Hematopoietic multipotent progenitor cell treated with erythropoietin and hydrocortisone succinate and interleukin-3 and kit ligand, for 15 days (in vitro differentiated cells): Measurements from ENCODE around the gene NCAM1.

Experiments used
- DNase-seq: peaks from one replicate; pipeline ENCODE4 v3.0.0-alpha.2; 2015; ENCODE audit warnings: low spot score

Gene NCAM1

GRCh38 chr11:113253406-113253805 is 292.2 kb downstream of the NCAM1 start:
- no peak for DNase-seq

GRCh38 chr11:113255096-113255495 is 293.9 kb downstream of the NCAM1 start:
- DNase-seq: no peak

- DNase-seq: no peak
Measured at GRCh38 chr11:113255741-113256140, 294.5 kb downstream of the NCAM1 start.

GRCh38 chr11:113256431-113257202 is 295.4 kb downstream of the NCAM1 start:
- no peak for DNase-seq

- no peak for DNase-seq
Measured at GRCh38 chr11:113260096-113260425, 298.8 kb downstream of the NCAM1 start.

- DNase-seq: no peak
Measured at GRCh38 chr11:113260541-113260940, 299.3 kb downstream of the NCAM1 start.

- no peak for DNase-seq
Measured at GRCh38 chr11:113261709-113262475, 300.7 kb downstream of the NCAM1 start.

GRCh38 chr11:113262594-113262993 is 301.4 kb downstream of the NCAM1 start:
- no peak for DNase-seq

- no peak for DNase-seq
Measured at GRCh38 chr11:113263458-113264259, 302.4 kb downstream of the NCAM1 start.

GRCh38 chr11:113265362-113265761 is 304.1 kb downstream of the NCAM1 start:
- DNase-seq: no peak

GRCh38 chr11:113267493-113267892 is 306.3 kb downstream of the NCAM1 start:
- no peak for DNase-seq

- DNase-seq: no peak
Measured at GRCh38 chr11:113269096-113269495, 307.9 kb downstream of the NCAM1 start.

- DNase-seq: no peak
Measured at GRCh38 chr11:113269636-113270035, 308.4 kb downstream of the NCAM1 start.

GRCh38 chr11:113270080-113270479 is 308.9 kb downstream of the NCAM1 start:
- no peak for DNase-seq

GRCh38 chr11:113271551-113272245 is 310.5 kb downstream of the NCAM1 start:
- no peak for DNase-seq

- DNase-seq: no peak
Measured at GRCh38 chr11:113272281-113272680, 311.1 kb downstream of the NCAM1 start.

GRCh38 chr11:113272927-113273615 is 311.9 kb downstream of the NCAM1 start:
- DNase-seq: no peak

GRCh38 chr11:113273720-113274119 is 312.5 kb downstream of the NCAM1 start:
- DNase-seq: no peak

- DNase-seq: no peak
Measured at GRCh38 chr11:113274713-113275582, 313.7 kb downstream of the NCAM1 start.

GRCh38 chr11:113275602-113276001 is 314.4 kb downstream of the NCAM1 start:
- DNase-seq: no peak

- no peak for DNase-seq
Measured at GRCh38 chr11:113276466-113276865, 315.2 kb downstream of the NCAM1 start.
